Gastroesophageal sphincter (tissue), 4 donors: Measurements from ENCODE around the gene NEURL1. TPM values are rescaled to one million over a fixed set of nuclear protein-coding genes. Genes with fewer than 3 reads are reported as not detected.

Source experiments
- ATAC-seq: fragments of 150-250 bp; one replicate; pipeline ENCODE4 v1.9.1; 2016; ENCODE audit warnings: mild to moderate bottlenecking, moderate library complexity
- H3K27ac ChIP-seq, 4 donors: fragments of 200-600 bp; sonication (generic) in 3 of 4; 1 replicate in 3 of 4; 2 replicates in 1 of 4; pipeline ENCODE4 v1.5.1; 2016 to 2019
- H3K27me3 ChIP-seq: fragments of 200-600 bp; sonication (generic); one replicate; pipeline ENCODE4 v1.5.1; 2019
- H3K36me3 ChIP-seq, 2 donors: fragments of 200-600 bp; sonication (generic); one replicate each; pipeline ENCODE4 v1.5.1; 2019; ENCODE audit warnings: control low read depth in 1 of 2
- H3K4me1 ChIP-seq, 3 donors: fragments of 200-600 bp; sonication (generic); 1 replicate in 2 of 3; 2 replicates in 1 of 3; pipeline ENCODE4 v1.5.1; 2016 to 2019; ENCODE audit warnings: control low read depth in 2 of 3
- H3K4me3 ChIP-seq, 2 donors: fragments of 200-600 bp; sonication (generic); one replicate each; pipeline ENCODE4 v1.5.1; 2019; ENCODE audit warnings: mild to moderate bottlenecking in 1 of 2, moderate library complexity in 1 of 2
- H3K9me3 ChIP-seq, 3 donors: fragments of 200-600 bp; sonication (generic); one replicate each; pipeline ENCODE4 v1.5.1; 2017 to 2019; ENCODE audit warnings: control low read depth in 2 of 3
- EP300 ChIP-seq: sonication (generic); formaldehyde crosslinking; IDR thresholded peaks from one replicate; pipeline ENCODE4 v1.6.1; 2017; ENCODE audit warnings: antibody characterized with exemption, mild to moderate bottlenecking
- POLR2A ChIP-seq, 2 donors: fragments of 450-650 bp; IDR thresholded peaks; one replicate each; pipeline ENCODE4 v1.6.1; 2017; ENCODE audit warnings: antibody characterized with exemption in 2 of 2, mild to moderate bottlenecking in 2 of 2, moderate library complexity in 1 of 2
- POLR2AphosphoS5 ChIP-seq: sonication (generic); formaldehyde crosslinking; IDR thresholded peaks from one replicate; pipeline ENCODE4 v1.6.1; 2017; ENCODE audit warnings: antibody characterized with exemption
- WGBS, 2 donors: methylation state at CpG; one replicate each; pipeline ENCODE4 v1.1.5; 2018; ENCODE audit warnings: low coverage in 1 of 2; 5-methylcytosine and 5-hydroxymethylcytosine counted together
- total RNA-seq, 4 donors: library from RNA; depleted of rRNA; stranded (reverse); fragments of >200 nt; gene quantifications; one replicate each; pipeline ENCODE4 v1.1.0, GENCODE V29; 2016
- TF ChIP-seq, protein P1 (sequence below), 4 experiments: fragments of 200-600 bp in 2 of 4; fragments of 450-650 bp in 2 of 4; sonication (generic) in 1 of 4; IDR thresholded peaks; one replicate each; pipeline ENCODE4 v1.5.1; 2017 to 2019; ENCODE audit warnings: antibody characterized with exemption in 4 of 4, mild to moderate bottlenecking in 2 of 4, moderate library complexity in 2 of 4

Gene NEURL1
- total RNA-seq, 4 donors from 2014 or later: 0.15 to 0.27 (median 0.19) TPM; not detected in 1

DNA sequence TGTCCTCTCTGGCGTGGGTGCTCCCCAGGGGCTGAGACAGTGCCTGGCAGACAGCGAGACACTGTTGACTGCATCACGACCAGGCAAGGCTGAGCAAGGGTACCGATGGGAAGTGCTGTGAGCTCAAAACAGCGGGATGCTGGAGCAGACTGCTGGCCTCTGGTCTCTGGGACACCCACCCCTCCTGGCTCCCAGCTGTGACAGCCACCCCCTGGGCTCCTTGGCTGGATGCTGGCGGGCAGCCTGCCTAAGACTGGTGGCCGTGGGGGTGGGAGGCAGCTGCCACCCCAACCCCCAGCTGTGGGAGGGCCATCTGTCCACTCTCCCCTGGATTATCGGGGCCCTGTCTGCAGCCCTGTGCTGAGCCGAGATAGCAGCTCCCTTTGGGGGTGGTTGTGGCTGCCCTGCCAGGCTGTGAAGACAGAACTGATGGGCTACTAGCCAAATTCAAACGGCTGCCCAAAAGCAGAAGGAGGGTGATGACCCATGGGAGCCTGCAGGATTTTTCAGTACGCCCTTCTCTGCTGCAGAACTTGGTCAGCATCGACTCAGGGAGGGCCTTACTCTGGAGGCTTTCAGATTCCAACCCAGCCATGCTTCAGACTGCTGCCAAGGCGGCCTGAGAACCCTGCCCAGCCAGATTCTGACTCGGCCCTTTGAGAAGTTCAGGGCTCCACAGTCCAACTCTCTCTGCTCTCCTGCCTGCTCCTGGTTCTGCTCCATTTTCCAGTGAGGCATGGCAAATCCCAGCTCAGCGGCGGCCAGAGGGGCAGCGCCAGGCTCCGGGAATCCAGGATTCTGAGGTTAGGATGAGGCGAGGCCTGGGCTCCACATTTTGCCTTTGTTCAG is 125.3 kb downstream of the NEURL1 start:
- H3K4me1 ChIP-seq: peaks cover 0 to 92% (median 57%) of the 10 kb centered on the region in 3 donors
- TF ChIP-seq POLR2AphosphoS5 (peak; percentile 43), POLR2A (IDR thresholded peaks at IDR 0.05) (no peak), EP300 (no peak)
- TF ChIP-seq, protein P1, sequence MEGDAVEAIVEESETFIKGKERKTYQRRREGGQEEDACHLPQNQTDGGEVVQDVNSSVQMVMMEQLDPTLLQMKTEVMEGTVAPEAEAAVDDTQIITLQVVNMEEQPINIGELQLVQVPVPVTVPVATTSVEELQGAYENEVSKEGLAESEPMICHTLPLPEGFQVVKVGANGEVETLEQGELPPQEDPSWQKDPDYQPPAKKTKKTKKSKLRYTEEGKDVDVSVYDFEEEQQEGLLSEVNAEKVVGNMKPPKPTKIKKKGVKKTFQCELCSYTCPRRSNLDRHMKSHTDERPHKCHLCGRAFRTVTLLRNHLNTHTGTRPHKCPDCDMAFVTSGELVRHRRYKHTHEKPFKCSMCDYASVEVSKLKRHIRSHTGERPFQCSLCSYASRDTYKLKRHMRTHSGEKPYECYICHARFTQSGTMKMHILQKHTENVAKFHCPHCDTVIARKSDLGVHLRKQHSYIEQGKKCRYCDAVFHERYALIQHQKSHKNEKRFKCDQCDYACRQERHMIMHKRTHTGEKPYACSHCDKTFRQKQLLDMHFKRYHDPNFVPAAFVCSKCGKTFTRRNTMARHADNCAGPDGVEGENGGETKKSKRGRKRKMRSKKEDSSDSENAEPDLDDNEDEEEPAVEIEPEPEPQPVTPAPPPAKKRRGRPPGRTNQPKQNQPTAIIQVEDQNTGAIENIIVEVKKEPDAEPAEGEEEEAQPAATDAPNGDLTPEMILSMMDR (IDR thresholded peaks at IDR 0.05): no peak
- peak overlapping the region in 3 of 4 donors; percentile 62 to 75 (median 74) for H3K27ac ChIP-seq
- peaks cover 0 to 93% of the 10 kb centered on the region in 2 donors for H3K36me3 ChIP-seq
- no peaks in the 10 kb centered on the region for H3K9me3 ChIP-seq
- 17 to 36% methylated on average over 3 to 10 of the region's 19 CpGs for WGBS, 2 donors
- no peaks in the 10 kb centered on the region for H3K27me3 ChIP-seq
- H3K4me3 ChIP-seq: no peak overlapping the region
- ATAC-seq: peak; percentile 70

DNA sequence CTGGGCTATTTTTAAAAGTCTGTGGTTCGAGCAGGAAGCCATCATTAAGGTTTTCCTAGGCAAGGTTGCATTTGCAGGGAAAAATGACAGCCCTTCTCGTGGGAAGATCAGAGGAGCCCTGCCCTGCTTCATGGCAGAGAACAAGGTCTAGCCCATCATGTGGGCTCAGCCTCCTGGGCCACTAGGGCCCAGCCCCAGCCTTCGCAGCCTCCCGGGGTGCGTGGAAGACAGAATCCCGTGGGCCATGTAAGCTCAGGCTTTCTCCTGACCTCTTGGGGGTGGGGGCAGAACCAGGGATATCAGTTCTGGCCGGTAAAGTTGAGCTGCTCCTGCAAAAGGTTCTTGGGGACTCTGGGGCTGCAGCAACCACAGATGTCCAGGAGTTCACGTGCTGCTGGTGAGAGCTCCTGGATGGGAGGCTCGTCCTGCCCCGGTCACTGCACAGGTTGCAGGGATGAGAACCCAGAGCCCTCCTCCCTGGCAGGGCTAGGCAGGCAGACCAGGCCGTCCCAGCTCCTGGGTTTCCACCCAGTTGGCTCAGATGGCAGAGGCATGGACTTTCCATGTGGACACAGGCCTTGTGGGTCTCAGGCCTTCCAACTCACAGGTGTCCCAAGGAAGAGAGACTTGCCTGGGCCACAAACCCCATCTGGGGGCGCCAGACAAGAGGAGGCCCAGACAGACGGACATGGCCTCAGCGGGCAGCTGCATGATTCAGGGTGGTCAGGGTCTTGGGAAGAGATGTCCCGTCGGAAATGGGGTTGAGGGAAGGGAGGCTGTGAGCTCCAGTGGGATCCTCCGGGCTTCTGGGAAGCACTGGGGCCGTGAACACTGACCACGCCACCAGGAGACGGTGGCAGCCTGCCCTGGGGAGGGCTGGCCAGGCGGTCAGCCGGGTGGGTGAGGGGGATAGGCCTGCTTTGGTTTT is 126.2 kb downstream of the NEURL1 start:
- TF ChIP-seq, protein P1 (IDR thresholded peaks at IDR 0.05): no peak
- no peak for TF ChIP-seq POLR2AphosphoS5
- TF ChIP-seq POLR2A (IDR thresholded peaks at IDR 0.05): no peak
- TF ChIP-seq EP300: no peak
- Histone ChIP-seq H3K4me1 (peaks cover 0 to 87% (median 53%) of the 10 kb centered on the region in 3 donors), H3K27me3 (no peaks in the 10 kb centered on the region), H3K9me3 (no peaks in the 10 kb centered on the region), H3K36me3 (peaks cover 0 to 95% of the 10 kb centered on the region in 2 donors), H3K27ac (peak overlapping the region in 3 of 4 donors; percentile 62 to 75 (median 74)), H3K4me3 (no peak overlapping the region)
- 40 to 50% methylated on average over 1 to 8 of the region's 22 CpGs for WGBS, 2 donors
- ATAC-seq: no peak

DNA sequence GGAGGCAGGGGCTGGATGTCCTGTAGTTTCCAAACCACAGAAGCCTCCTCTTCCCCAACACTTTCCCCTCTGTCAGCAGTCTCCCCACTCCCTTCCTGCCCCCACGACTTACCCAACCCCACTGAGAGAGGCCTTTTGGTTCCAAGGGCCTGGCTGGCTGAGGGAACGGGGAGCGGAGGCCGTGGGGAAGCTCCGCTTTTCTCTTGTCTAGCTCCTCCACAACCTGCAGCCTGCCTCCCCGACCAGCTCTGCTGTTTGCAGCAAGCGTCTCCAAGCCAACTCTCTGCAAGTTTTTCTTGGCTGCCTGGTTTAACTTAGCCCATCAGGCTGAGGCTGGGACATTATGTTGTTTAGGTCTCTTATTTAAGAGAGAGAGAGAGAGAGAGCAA is 126.8 kb downstream of the NEURL1 start:
- no peak for ATAC-seq
- H3K27ac ChIP-seq: peak overlapping the region in 3 of 4 donors; percentile 62 to 75 (median 74)
- H3K36me3 ChIP-seq: peaks cover 0 to 95% of the 10 kb centered on the region in 2 donors
- peaks cover 0 to 80% (median 50%) of the 10 kb centered on the region in 3 donors for H3K4me1 ChIP-seq
- no peaks in the 10 kb centered on the region for H3K9me3 ChIP-seq
- H3K27me3 ChIP-seq: no peaks in the 10 kb centered on the region
- no peak overlapping the region for H3K4me3 ChIP-seq
- 18 to 54% methylated on average over 3 to 6 of the region's 7 CpGs for WGBS, 2 donors
- no peak for TF ChIP-seq POLR2AphosphoS5
- TF ChIP-seq POLR2A (IDR thresholded peaks at IDR 0.05): no peak
- TF ChIP-seq EP300: no peak
- TF ChIP-seq, protein P1 (IDR thresholded peaks at IDR 0.05): no peak

DNA sequence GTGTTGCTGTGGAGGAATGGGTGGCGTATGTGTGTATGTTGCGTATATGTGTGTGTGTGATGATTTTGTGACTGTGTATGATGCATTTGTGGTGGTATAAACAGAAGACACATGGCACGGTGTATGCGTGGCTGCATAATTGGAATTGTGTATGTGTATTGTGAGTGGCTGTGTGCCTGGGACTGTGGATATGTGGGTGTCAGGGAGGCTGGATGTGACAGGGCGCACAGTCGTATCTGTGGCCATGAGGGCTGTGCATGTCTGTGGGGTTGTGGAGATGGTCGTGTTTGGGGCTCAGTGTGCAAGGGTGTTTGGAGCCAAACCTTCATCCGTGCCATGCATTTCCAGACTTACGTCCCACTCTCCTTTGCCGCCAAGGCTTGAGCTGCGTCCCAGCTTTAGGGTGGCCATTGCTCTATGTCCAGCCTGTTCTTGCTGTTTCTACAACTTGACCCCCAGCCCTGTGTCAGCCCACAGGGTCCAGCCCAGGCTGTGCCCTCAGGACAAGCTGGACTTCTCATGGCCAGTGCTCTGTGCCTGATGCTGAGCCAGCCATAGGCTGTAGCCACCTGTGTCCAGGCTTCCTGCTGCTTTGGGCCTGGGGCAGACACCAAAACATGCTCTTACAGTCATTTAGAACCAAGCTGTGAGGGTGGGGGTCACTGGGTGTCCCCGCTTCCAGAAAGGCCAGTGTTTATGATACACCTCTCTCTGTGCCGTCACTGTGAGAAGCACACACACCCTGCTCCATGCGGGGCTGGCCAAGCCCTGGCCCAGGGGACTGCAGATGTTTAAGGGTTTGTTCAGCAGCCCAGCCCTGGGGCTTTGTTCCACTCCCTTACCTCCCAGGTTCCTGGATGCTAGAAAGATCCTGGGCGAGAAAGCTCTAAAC is 127.6 kb downstream of the NEURL1 start:
- 72 to 74% methylated on average over 8 to 11 of the region's 15 CpGs for WGBS, 2 donors
- peaks cover 0 to 95% of the 10 kb centered on the region in 2 donors for H3K36me3 ChIP-seq
- TF ChIP-seq, protein P1 (IDR thresholded peaks at IDR 0.05): no peak
- no peak for TF ChIP-seq POLR2A (IDR thresholded peaks at IDR 0.05)
- no peak for TF ChIP-seq EP300
- no peak for TF ChIP-seq POLR2AphosphoS5
- no peak overlapping the region for H3K4me3 ChIP-seq
- peak overlapping the region in 3 of 4 donors; percentile 62 to 75 (median 67) for H3K27ac ChIP-seq
- no peaks in the 10 kb centered on the region for H3K9me3 ChIP-seq
- no peak for ATAC-seq
- H3K27me3 ChIP-seq: no peaks in the 10 kb centered on the region
- peaks cover 0 to 73% (median 48%) of the 10 kb centered on the region in 3 donors for H3K4me1 ChIP-seq
